ENCODE data around the gene USP9X. TPM values are rescaled to one million over a fixed set of nuclear protein-coding genes. Genes with fewer than 3 reads are reported as not detected.

Gene USP9X
- polyA plus RNA-seq, 1 experiment, result 18.9 TPM

DNA sequence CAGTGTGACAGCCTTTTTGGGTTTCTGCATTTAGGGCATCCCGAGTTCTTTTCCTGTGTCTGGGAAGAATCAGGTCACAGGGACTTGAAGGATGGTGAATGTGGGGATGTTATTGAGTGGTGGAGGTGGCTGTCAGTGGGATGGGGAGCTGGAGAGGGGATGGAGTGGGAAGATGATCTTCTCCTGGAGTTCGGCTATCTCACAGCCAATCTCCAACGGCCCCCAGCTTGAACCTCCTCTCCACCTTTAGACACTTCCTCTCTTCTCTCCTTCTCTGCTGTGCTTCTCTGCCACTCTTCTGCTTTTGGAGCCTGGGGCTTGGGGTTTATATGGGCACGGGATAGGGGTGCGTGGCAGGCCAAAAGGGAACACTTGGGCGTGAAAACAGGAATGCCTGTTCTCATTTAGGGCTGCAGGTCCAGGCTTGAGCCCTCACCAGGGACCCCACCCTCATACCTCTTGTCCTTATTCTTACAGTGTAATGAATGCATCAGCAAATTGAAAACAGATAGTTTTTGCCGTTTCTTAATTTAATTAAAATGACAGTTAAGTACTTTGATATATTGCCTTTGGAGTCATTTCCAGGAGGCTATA is 37.5 kb downstream of the USP9X start:
- no peak for TF ChIP-seq CTCF (IDR thresholded peaks at IDR 0.05; ENCODE audit: insufficient read depth, low read depth, low read length)
- no peak overlapping the region for H3K4me3 ChIP-seq (ENCODE audit: low read depth, low read length)
- DNase-seq (ENCODE audit: low read depth), result no peak
- H3K27me3 ChIP-seq (ENCODE audit: control insufficient read depth, insufficient read depth, low read length), result no peaks in the 10 kb centered on the region
- no peaks in the 10 kb centered on the region for H3K36me3 ChIP-seq (ENCODE audit: control insufficient read depth, insufficient read depth, low read length)
- POLR2A ChIA-PET, result no interaction called here
- CTCF ChIA-PET, result no interaction called here

- ChIA-PET CTCF (interaction anchor here (1.0 kb wide), 1 partner anchor 29 kb away, joined by 3 read pairs; no protein-coding TSS in a partner anchor), POLR2A (no interaction called here)
- Histone ChIP-seq H3K36me3 (ENCODE audit: control insufficient read depth, insufficient read depth, low read length) (no peaks in the 10 kb centered on the region), H3K27me3 (ENCODE audit: control insufficient read depth, insufficient read depth, low read length) (no peaks in the 10 kb centered on the region), H3K4me3 (ENCODE audit: low read depth, low read length) (no peak overlapping the region)
- TF ChIP-seq CTCF (IDR thresholded peaks at IDR 0.05; ENCODE audit: insufficient read depth, low read depth, low read length), result no peak
- no peak for DNase-seq (ENCODE audit: low read depth)
Measured at GRCh38 chrX:41127477-41128192, 42.4 kb downstream of the USP9X start.

DNA sequence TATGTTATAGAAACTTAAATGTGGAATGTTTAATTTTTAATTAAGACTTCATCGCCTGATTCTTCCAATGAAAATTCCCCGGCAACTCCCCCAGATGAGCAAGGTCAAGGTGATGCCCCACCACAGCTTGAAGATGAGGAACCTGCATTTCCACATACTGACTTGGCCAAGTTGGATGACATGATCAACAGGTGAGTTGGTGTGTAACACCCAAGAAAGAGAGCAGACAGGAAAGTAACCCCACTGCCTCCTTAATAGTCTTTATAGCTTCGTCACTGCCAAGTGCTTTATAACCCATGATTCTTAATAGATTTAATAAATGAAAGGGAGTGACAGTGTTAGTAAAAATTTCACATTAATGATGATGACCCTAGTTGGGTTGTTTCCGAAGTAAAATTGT is 43.7 kb downstream of the USP9X start:
- Histone ChIP-seq H3K4me3 (ENCODE audit: low read depth, low read length) (no peak overlapping the region), H3K27me3 (ENCODE audit: control insufficient read depth, insufficient read depth, low read length) (no peaks in the 10 kb centered on the region), H3K36me3 (ENCODE audit: control insufficient read depth, insufficient read depth, low read length) (no peaks in the 10 kb centered on the region)
- ChIA-PET CTCF (no interaction called here), POLR2A (no interaction called here)
- TF ChIP-seq CTCF (IDR thresholded peaks at IDR 0.05; ENCODE audit: insufficient read depth, low read depth, low read length), result no peak
- no peak for DNase-seq (ENCODE audit: low read depth)

GRCh38 chrX:41131766-41132165 is 46.5 kb downstream of the USP9X start:
- POLR2A ChIA-PET, result no interaction called here
- no peaks in the 10 kb centered on the region for H3K27me3 ChIP-seq (ENCODE audit: control insufficient read depth, insufficient read depth, low read length)
- no peak for DNase-seq (ENCODE audit: low read depth)
- CTCF ChIA-PET, result no interaction called here
- H3K4me3 ChIP-seq (ENCODE audit: low read depth, low read length), result no peak overlapping the region
- no peak for TF ChIP-seq CTCF (IDR thresholded peaks at IDR 0.05; ENCODE audit: insufficient read depth, low read depth, low read length)
- H3K36me3 ChIP-seq (ENCODE audit: control insufficient read depth, insufficient read depth, low read length), result no peaks in the 10 kb centered on the region

- TF ChIP-seq CTCF (IDR thresholded peaks at IDR 0.05; ENCODE audit: insufficient read depth, low read depth, low read length), result no peak
- no peak overlapping the region for H3K4me3 ChIP-seq (ENCODE audit: low read depth, low read length)
- no peak for DNase-seq (ENCODE audit: low read depth)
- H3K36me3 ChIP-seq (ENCODE audit: control insufficient read depth, insufficient read depth, low read length), result no peaks in the 10 kb centered on the region
- no peaks in the 10 kb centered on the region for H3K27me3 ChIP-seq (ENCODE audit: control insufficient read depth, insufficient read depth, low read length)
- ChIA-PET CTCF (no interaction called here), POLR2A (no interaction called here)
Measured at GRCh38 chrX:41133551-41133950, 48.3 kb downstream of the USP9X start.
